Fibroblast of the aortic adventitia (primary cell): ENCODE results near the gene TMEM130. TPM values are rescaled to one million over a fixed set of nuclear protein-coding genes. Genes with fewer than 3 reads are reported as not detected.

Source experiments
- DNase-seq: peaks from one replicate; pipeline ENCODE4 v3.0.0-alpha.2; 2010; ENCODE audit warnings: low read depth
- H3K4me3 ChIP-seq: 2 replicates; pipeline ENCODE4 v1.5.1; 2011; ENCODE audit warnings: low read depth, mild to moderate bottlenecking, control low read depth, low read length, moderate library complexity
- CTCF ChIP-seq: IDR thresholded peaks from 2 replicates; pipeline ENCODE4 v1.5.1; 2011; ENCODE audit warnings: mild to moderate bottlenecking, low read length, control low read depth, inconsistent platforms; ENCODE audit not compliant: insufficient read depth
- total RNA-seq: library from RNA; depleted of rRNA; stranded (reverse); fragments of >200 nt; gene quantifications from 2 replicates; pipeline ENCODE4 v1.2.3, GENCODE V29; 2012; ENCODE audit warnings: low replicate concordance

Gene TMEM130
- total RNA-seq, 1 donor = 0.27 TPM

- H3K4me3 ChIP-seq = no peak overlapping the region
- TF ChIP-seq CTCF = no peak
- no peak for DNase-seq
Observed at GRCh38 chr7:98828368-98828767, 41.4 kb downstream of the TMEM130 start.

- DNase-seq = no peak
- no peak overlapping the region for H3K4me3 ChIP-seq
- no peak for TF ChIP-seq CTCF
Observed at GRCh38 chr7:98827258-98827657, 42.6 kb downstream of the TMEM130 start.

GRCh38 chr7:98826811-98827231 lies 43.0 kb downstream of the TMEM130 start:
- TF ChIP-seq CTCF = no peak
- DNase-seq = no peak
- H3K4me3 ChIP-seq = no peak overlapping the region

GRCh38 chr7:98826387-98826786 lies 43.4 kb downstream of the TMEM130 start:
- no peak for DNase-seq
- no peak for TF ChIP-seq CTCF
- no peak overlapping the region for H3K4me3 ChIP-seq

- no peak overlapping the region for H3K4me3 ChIP-seq
- DNase-seq = no peak
- TF ChIP-seq CTCF = no peak
Observed at GRCh38 chr7:98823226-98823625, 46.6 kb downstream of the TMEM130 start.

- no peak for DNase-seq
- no peak for TF ChIP-seq CTCF
- no peak overlapping the region for H3K4me3 ChIP-seq
Observed at GRCh38 chr7:98821348-98821747, 48.5 kb downstream of the TMEM130 start.

- no peak for DNase-seq
- no peak for TF ChIP-seq CTCF
- H3K4me3 ChIP-seq = no peak overlapping the region
Observed at GRCh38 chr7:98816967-98817710, 52.7 kb downstream of the TMEM130 start.
